ENCODE measurements around the gene IMP4. TPM values are rescaled to one million over a fixed set of nuclear protein-coding genes. Genes with fewer than 3 reads are reported as not detected.

Gene IMP4
- total and polyA plus RNA-seq, 10 of the 15 experiments (the other 5 are each of a cell fraction or from before 2014, with no cell fraction given), result 41.4 to 242 (median 166) TPM

GRCh38 chr2:130369311-130369964 is 26.7 kb downstream of the IMP4 start (continued):
- no peak for TF ChIP-seq ZNF687 (IDR thresholded peaks at IDR 0.05)

- DNase-seq (ENCODE audit: low read depth, low spot score) (no peak), ATAC-seq (no peak), FAIRE-seq (no peak)
- Histone ChIP-seq H4K20me1 (ENCODE audit: control insufficient read depth, insufficient read depth) (no peaks in the 10 kb centered on the region), H3K4me2 (ENCODE audit: control insufficient read depth, insufficient read depth) (no peak overlapping the region), H3K36me3 (ENCODE audit: control insufficient read depth in 2 of 2, insufficient read depth in 2 of 2, low read length in 1 of 2) (no peaks in the 10 kb centered on the region), H3K9ac (ENCODE audit: control insufficient read depth, insufficient read depth, low read length) (no peak overlapping the region), H2AFZ (ENCODE audit: control insufficient read depth, low read depth, low read length) (no peak overlapping the region), H3K9me3 (replicated peaks; ENCODE audit: control insufficient read depth, insufficient read depth, low read length) (no peaks in the 10 kb centered on the region; the same call in 2 of the 3 replicates), H3K4me1 (ENCODE audit: control insufficient read depth, insufficient read depth, low read length) (peaks cover 16% of the 10 kb centered on the region), H3K79me2 (ENCODE audit: control insufficient read depth, insufficient read depth, low read length) (peaks cover 36% of the 10 kb centered on the region), H3K4me3 (no peak overlapping the region), H3K27ac (ENCODE audit: control insufficient read depth, insufficient read depth) (no peak overlapping the region), H3K27me3 (replicated peaks in 1 of 2; ENCODE audit: control insufficient read depth in 2 of 2, insufficient read depth in 2 of 2, low read length in 1 of 2) (no peaks in the 10 kb centered on the region)
- POLR2A ChIA-PET, result interaction anchor here (0.6 to 3.2 kb wide), 3 partner anchors 19 to 27 kb away, joined by 3 to 8 read pairs (median 3); partner anchors contain the start of gene IMP4
- no TSS peak for BruUV-seq (replicated peaks)
- intact Hi-C loops (cut with micrococcal nuclease; ENCODE audit: unreplicated experiment) (loop anchor here (2.0 to 10.0 kb wide), 2 partner anchors 15 to 55 kb away; no protein-coding TSS in a partner anchor), in situ Hi-C loops (cut with MboI) (no loop called here)
- CTCF ChIA-PET, result interaction anchor here (2.1 kb wide), 1 partner anchor 14 kb away, joined by 7 read pairs; the partner anchor contains the start of gene PTPN18
- RAD21 ChIA-PET (ENCODE audit: unreplicated experiment), result interaction anchor here (2.0 kb wide), 1 partner anchor 27 kb away, joined by 6 read pairs; the partner anchor contains the start of gene IMP4
- SMC1A ChIA-PET (ENCODE audit: uncharacterized antibody, unreplicated experiment), result interaction anchor here (1.4 kb wide), 1 partner anchor 8 kb away, joined by 4 read pairs; no protein-coding TSS in a partner anchor
- 81% methylated on average over 5 of the region's 5 CpGs for WGBS (ENCODE audit: insufficient coverage, insufficient replicate concordance, low lambda C conversion rate, missing lambda C conversion rate)
- no peak for TF ChIP-seq RUNX3 (IDR thresholded peaks at IDR 0.05; ENCODE audit: low read length)
- TF ChIP-seq HSF1 (IDR thresholded peaks at IDR 0.05; ENCODE audit: low read depth, low read length), result no peak
- TF ChIP-seq SUPT20H (IDR thresholded peaks at IDR 0.05; ENCODE audit: borderline replicate concordance, control insufficient read depth, low read depth, low read length), result no peak
- TF ChIP-seq ZNF217 (IDR thresholded peaks at IDR 0.05), result no peak
- TF ChIP-seq ZNF687 (IDR thresholded peaks at IDR 0.05), result no peak
- no peak for TF ChIP-seq IRF5 (IDR thresholded peaks at IDR 0.05; ENCODE audit: borderline replicate concordance)
- no peak for TF ChIP-seq TCF3 (IDR thresholded peaks at IDR 0.05; ENCODE audit: borderline replicate concordance, insufficient read depth, low read depth, low read length)
- no peak for TF ChIP-seq ASH2L (IDR thresholded peaks at IDR 0.05; ENCODE audit: borderline replicate concordance, low read depth)
- TF ChIP-seq JUND (IDR thresholded peaks at IDR 0.05; ENCODE audit: low read depth, low read length), result no peak
Observed at GRCh38 chr2:130369965-130370341, 27.3 kb downstream of the IMP4 start.

Data from GM12878 (cell line).